Natural killer cell treated with Interleukin-12 subunit alpha and Interleukin-12 subunit beta and Interleukin-15 and Interleukin-18, amount 100 ng/mL, for 72 hours (primary cell): ENCODE results near the gene COX10. TPM values are rescaled to one million over a fixed set of nuclear protein-coding genes. Genes with fewer than 3 reads are reported as not detected.
"Not testable (repeated sequence)": the region's sequence is repeated elsewhere in the genome, so short reads cannot be mapped to it uniquely, and the experiment has no call there.

ENCODE experiments used
- ATAC-seq, 2 donors: fragments of 150-1000 bp; cut with Tn5 transposase in 1 of 2; sonication (Bioruptor Pico), chemical (Tn5 transposase) in 1 of 2; 2 replicates each; pipeline ENCODE4 v1.10.0; 2021
- DNase-seq: peaks from one replicate; pipeline ENCODE4 v3.0.0; 2022; ENCODE audit warnings: low spot score
- H3K27ac Mint-ChIP-seq, 2 donors: 1 replicate in 1 of 2; 2 replicates in 1 of 2; pipeline ENCODE4 v1.8.0; 2022; ENCODE audit warnings: mixed read lengths in 2 of 2, mild to moderate bottlenecking in 1 of 2, moderate library complexity in 1 of 2
- H3K27me3 Mint-ChIP-seq, 2 donors: 1 replicate in 1 of 2; 2 replicates in 1 of 2; pipeline ENCODE4 v1.8.0; 2022; ENCODE audit warnings: mixed read lengths in 2 of 2
- H3K36me3 Mint-ChIP-seq: one replicate; pipeline ENCODE4 v1.8.0; 2022; ENCODE audit warnings: mixed read lengths
- H3K4me1 Mint-ChIP-seq, 2 donors: 1 replicate in 1 of 2; 2 replicates in 1 of 2; pipeline ENCODE4 v1.8.0; 2022; ENCODE audit warnings: low read depth in 2 of 2, mixed read lengths in 2 of 2, mild to moderate bottlenecking in 1 of 2
- H3K4me3 Mint-ChIP-seq: one replicate; pipeline ENCODE4 v1.8.0; 2022; ENCODE audit warnings: mixed read lengths
- H3K9me3 Mint-ChIP-seq: 2 replicates; pipeline ENCODE4 v1.8.0; 2022; ENCODE audit warnings: mixed read lengths
- total RNA-seq, 2 donors: library from RNA; stranded (reverse); gene quantifications; one replicate each; pipeline ENCODE4 v1.2.3, GENCODE V29; 2022

COX10 gene
- total RNA-seq, 2 donors from 2014 or later: 22.7 to 26.4 TPM

DNA sequence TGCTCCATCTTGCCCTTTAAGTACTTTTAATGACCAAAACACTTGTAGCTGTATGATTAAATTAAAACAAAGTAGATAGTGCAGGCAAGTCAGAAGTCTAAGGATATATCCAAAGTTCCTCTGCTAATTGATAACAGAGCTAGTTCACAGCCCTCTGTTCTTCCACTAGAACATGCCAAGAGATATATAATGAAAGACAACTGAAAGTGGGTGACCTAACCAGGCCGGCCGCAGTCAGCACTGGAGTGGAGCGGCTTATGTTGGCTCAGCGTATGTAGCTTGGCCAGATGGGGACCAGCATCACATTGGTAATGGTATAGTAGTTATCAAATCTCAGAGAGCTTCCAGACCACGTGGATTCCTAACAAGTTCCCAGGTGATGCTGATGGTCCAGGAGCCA lies 115.2 kb downstream of the COX10 start:
- not testable (repeated sequence) for ATAC-seq, H3K4me3 Mint-ChIP-seq, H3K27me3 Mint-ChIP-seq, H3K4me1 Mint-ChIP-seq, H3K27ac Mint-ChIP-seq, H3K9me3 Mint-ChIP-seq, H3K36me3 Mint-ChIP-seq, DNase-seq

DNA sequence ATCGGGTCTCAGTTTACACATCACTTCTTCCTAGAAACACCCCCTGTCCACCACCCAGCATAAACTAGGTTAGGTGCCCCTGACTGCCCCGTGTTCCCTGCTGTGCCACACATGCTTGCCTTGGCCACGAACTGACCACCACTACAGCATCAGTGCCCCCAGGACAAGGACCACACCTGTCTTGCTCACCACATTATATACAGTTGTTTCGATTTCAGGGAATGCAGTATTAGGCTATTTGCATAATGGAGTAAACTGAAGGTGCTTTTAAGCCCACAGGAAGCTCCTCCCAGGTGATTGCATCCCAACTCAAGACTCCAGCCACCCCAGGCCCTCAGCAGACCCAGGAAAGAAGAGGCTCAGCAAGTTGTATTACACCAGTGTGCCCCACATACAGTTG lies 117.1 kb downstream of the COX10 start:
- DNase-seq, H3K9me3 Mint-ChIP-seq, H3K4me3 Mint-ChIP-seq, H3K27ac Mint-ChIP-seq, ATAC-seq, H3K27me3 Mint-ChIP-seq, H3K36me3 Mint-ChIP-seq: not testable (repeated sequence)
- H3K4me1 Mint-ChIP-seq: peaks cover 14 to 17% of the 10 kb centered on the region in 2 donors

DNA sequence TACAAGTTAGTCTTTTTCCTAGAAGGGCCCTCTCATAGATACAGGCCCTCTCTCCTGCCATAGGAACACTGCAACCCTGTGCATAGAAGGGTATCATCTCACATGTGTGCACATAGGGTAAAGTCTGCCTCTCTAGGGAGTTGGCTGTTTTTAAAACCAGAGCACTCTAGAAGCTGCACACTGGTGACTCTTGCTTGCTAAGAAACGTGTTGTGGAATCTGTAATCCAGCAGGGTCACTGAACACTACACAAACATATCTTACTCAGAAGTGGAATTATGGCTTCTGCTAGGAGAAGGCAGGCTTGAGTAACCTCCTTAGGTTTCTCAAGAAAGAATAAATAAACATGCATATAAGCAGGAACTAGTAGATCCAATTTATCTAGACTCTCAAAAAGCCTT lies 121.5 kb downstream of the COX10 start:
- not testable (repeated sequence) for ATAC-seq, H3K9me3 Mint-ChIP-seq, H3K4me3 Mint-ChIP-seq, DNase-seq, H3K27me3 Mint-ChIP-seq, H3K36me3 Mint-ChIP-seq
- peak overlapping the region in 1 of 2 donors; percentile 50 for H3K27ac Mint-ChIP-seq
- peaks cover 40 to 46% of the 10 kb centered on the region in 2 donors for H3K4me1 Mint-ChIP-seq

DNA sequence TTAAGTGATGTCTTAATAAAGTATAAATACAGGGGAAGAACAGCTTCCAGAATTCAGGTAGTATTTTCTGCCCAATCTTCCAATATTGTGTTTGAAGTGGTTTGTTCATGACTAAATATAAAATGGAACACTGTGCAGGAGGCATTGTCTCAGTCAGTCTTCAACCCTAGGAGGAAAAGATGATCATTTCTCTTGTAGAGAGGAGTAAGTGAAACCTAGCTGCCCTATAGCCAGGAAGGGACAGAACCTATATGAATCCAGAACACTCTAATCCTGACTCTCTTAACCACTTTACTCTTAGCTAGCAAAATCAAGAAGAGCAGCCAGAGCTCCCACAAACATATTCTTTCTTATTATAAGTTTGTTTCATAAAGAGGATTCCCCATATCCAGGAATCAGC lies 122.2 kb downstream of the COX10 start:
- DNase-seq, H3K9me3 Mint-ChIP-seq, H3K27me3 Mint-ChIP-seq, H3K36me3 Mint-ChIP-seq, ATAC-seq, H3K4me3 Mint-ChIP-seq: not testable (repeated sequence)
- peak overlapping the region; percentile 37 to 84 for H3K27ac Mint-ChIP-seq
- peaks cover 45 to 52% of the 10 kb centered on the region in 2 donors for H3K4me1 Mint-ChIP-seq

DNA sequence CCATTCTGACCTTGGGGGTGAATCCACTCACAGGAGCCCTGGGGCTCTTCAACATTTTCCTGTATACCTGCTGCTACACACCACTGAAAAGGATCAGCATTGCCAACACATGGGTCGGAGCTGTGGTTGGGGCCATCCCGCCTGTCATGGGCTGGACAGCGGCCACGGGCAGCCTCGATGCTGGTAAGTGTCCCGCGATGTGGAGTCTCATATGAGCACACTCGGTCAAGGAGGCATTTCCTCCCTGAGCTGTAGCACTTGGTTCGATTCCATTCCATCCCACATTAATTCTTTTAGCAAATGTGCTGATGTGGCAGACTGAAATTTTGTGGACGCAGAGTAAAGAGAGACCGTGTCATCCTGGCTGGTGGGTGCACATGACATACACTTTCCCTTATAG lies 122.7 kb downstream of the COX10 start:
- not testable (repeated sequence) for H3K9me3 Mint-ChIP-seq, H3K36me3 Mint-ChIP-seq, H3K27me3 Mint-ChIP-seq, ATAC-seq, DNase-seq
- Mint-ChIP-seq H3K27ac (peak overlapping the region; percentile 37 to 84), H3K4me3 (peak overlapping the region; percentile 81), H3K4me1 (peaks cover 49 to 58% of the 10 kb centered on the region in 2 donors)

DNA sequence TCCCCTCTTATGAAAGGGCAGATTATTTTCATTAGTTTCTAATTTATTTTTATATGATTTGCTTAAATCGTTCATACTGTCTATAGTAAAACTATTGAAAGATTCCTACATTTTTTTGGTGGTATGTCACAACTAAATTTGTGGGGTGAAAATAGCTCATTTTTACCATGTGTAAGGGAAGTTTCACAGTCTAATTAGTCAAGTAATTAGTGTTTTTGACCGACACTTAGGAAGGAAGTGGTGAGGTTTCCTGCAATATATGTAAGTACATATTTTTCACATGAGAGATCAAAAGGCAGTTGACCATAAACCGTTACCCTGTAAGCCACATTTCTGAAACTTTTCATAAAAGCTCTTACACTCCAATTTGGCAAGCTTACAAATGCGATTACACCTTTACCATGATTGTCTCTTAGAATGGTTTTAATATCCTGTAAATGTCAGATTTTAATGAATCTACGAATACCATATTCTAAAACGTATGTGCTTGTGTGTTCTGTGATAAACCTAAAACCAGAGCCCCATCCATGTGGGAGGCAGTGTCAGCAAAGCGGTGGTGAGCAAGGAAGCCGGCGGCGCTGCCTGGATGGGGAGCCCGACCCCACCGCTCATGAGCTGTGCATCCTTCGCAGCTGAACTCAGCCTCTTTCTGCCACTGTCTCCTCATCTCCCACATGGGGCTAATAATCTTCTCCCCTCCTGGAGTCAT lies 123.5 kb downstream of the COX10 start:
- not testable (repeated sequence) for H3K9me3 Mint-ChIP-seq, DNase-seq, H3K36me3 Mint-ChIP-seq, H3K27me3 Mint-ChIP-seq
- ATAC-seq: peak; percentile 74 to 78
- peak overlapping the region; percentile 81 for H3K4me3 Mint-ChIP-seq
- H3K4me1 Mint-ChIP-seq: peaks cover 57 to 66% of the 10 kb centered on the region in 2 donors
- H3K27ac Mint-ChIP-seq: peak overlapping the region; percentile 79 to 84

DNA sequence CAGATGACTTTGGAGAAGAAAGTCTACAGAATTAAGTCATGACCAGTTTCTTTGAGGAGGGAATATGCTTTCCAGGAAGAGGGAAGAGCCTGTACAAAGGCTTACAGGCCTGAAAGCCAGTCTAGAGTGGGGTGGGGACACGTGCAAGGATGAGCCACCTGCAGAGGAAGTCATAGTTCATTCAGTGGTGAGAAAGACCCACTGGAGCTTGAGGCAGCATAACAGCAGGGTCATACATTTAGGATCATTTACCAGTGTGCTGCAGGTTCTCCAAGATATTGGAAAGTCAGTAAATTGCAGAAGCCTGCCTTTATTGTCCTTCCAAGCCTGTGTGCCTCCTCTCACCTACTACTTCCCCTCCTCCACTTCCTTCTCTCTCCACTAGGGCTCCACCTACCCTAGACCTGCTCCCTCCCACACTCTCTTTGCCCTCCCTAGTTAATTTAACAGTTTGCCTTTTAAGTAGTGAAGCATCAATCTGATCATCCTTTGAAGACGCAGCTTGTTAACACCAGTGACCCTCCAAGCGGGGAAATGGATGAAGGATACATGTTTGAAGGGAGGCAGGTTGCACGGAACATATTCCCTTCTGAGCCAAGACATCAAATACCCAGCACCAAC lies 127.2 kb downstream of the COX10 start:
- Mint-ChIP-seq H3K9me3 (no peaks in the 10 kb centered on the region), H3K27ac (peak overlapping the region; percentile 79 to 92), H3K4me1 (peaks cover 79 to 85% of the 10 kb centered on the region in 2 donors), H3K36me3 (no peaks in the 10 kb centered on the region), H3K4me3 (peak overlapping the region; percentile 74), H3K27me3 (no peaks in the 10 kb centered on the region)
- no peak for ATAC-seq
- no peak for DNase-seq

DNA sequence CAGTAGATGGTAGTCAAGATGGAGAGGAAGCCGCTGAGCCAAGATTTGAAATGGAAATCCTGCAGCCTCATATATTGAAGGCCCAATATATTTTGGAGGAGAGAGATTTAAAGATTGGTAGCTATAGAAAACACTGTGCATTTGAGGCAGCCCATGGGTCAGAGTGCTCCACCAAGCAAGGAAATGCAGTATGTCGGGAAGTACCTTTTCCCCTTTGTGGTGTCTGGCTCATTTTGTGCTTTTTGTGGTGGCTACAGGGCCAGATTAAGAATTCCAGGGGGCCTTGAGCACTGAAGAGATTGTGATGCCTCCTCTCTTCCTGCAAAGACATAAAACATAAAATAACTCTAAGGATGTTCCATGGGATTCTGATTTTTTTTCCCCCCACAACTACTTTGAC lies 127.8 kb downstream of the COX10 start:
- ATAC-seq (no peak), DNase-seq (no peak)
- H3K36me3 Mint-ChIP-seq: no peaks in the 10 kb centered on the region
- no peaks in the 10 kb centered on the region for H3K9me3 Mint-ChIP-seq
- peak overlapping the region; percentile 74 for H3K4me3 Mint-ChIP-seq
- peaks cover 81 to 87% of the 10 kb centered on the region in 2 donors for H3K4me1 Mint-ChIP-seq
- H3K27me3 Mint-ChIP-seq: no peaks in the 10 kb centered on the region
- H3K27ac Mint-ChIP-seq: peak overlapping the region; percentile 79 to 92

DNA sequence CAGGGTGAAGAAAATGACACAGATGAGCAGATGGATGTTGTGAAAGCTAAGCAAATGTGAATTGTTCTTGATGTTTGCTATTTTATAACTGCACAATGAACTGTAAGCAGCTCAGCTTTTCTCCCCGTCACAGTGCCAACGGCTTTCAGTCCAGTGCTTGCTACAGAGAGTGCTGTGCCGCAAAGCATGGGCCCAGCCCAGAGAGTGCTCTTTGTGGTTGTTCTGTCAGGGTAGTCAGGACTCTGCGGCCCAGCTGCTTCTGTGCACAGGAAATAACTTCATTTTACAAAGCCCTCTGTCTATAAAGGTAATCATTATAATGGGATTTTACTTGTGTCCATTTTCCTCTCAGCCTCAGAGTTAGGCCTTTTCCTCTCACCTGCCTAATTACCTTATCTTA lies 128.3 kb downstream of the COX10 start:
- Mint-ChIP-seq H3K4me1 (peaks cover 83 to 88% of the 10 kb centered on the region in 2 donors), H3K36me3 (no peaks in the 10 kb centered on the region), H3K27ac (peak overlapping the region; percentile 79 to 92), H3K4me3 (peak overlapping the region; percentile 74), H3K9me3 (no peaks in the 10 kb centered on the region), H3K27me3 (no peaks in the 10 kb centered on the region)
- DNase-seq (peak; percentile 80), ATAC-seq (peak; percentile 78 to 87)

DNA sequence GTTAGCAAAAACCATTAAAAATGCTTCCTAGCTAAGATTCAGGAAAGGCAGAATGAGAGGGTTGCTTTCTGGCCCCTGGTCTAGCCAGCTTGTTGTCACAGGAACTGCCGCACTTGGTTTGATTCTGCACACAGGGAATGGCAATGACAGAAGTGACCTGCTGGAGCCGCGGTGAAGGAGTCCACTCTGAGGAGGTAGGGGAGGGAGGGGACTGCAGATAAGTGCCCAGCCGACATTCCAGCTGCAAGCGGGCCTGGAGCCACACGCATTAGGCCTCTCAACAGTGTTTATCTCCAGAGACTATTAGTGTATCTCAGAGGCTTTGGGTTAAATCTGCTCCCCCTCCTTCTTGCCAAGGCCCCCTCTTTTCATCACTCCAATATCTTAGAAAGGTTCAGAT lies 128.7 kb downstream of the COX10 start:
- H3K36me3 Mint-ChIP-seq: no peaks in the 10 kb centered on the region
- peaks cover 84 to 90% of the 10 kb centered on the region in 2 donors for H3K4me1 Mint-ChIP-seq
- DNase-seq (no peak), ATAC-seq (no peak)
- peak overlapping the region; percentile 79 to 92 for H3K27ac Mint-ChIP-seq
- H3K27me3 Mint-ChIP-seq: no peaks in the 10 kb centered on the region
- H3K4me3 Mint-ChIP-seq: peak overlapping the region; percentile 74
- H3K9me3 Mint-ChIP-seq: no peaks in the 10 kb centered on the region

DNA sequence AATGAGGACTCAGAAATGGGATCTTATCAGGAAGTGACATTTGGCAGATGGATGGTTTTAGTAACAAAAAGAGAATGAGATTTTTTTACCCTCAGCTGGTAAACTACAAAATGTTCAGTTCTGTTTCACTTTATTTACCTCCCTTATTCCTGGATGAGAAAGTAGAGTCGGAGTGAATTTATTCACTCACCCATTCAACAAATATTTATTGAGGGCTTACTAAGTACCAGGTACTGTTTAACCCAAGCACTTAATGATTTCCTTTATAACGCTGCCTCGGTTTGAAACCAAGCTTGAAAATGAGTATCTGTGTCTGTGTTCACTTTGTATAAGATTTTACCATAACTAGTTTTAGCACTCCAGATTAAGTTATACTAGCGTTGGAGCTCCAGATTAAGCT lies 129.3 kb downstream of the COX10 start:
- peaks cover 84 to 91% of the 10 kb centered on the region in 2 donors for H3K4me1 Mint-ChIP-seq
- ATAC-seq: no peak
- no peaks in the 10 kb centered on the region for H3K9me3 Mint-ChIP-seq
- no peaks in the 10 kb centered on the region for H3K27me3 Mint-ChIP-seq
- peak overlapping the region; percentile 74 for H3K4me3 Mint-ChIP-seq
- peak overlapping the region; percentile 79 to 92 for H3K27ac Mint-ChIP-seq
- no peaks in the 10 kb centered on the region for H3K36me3 Mint-ChIP-seq
- DNase-seq: no peak

DNA sequence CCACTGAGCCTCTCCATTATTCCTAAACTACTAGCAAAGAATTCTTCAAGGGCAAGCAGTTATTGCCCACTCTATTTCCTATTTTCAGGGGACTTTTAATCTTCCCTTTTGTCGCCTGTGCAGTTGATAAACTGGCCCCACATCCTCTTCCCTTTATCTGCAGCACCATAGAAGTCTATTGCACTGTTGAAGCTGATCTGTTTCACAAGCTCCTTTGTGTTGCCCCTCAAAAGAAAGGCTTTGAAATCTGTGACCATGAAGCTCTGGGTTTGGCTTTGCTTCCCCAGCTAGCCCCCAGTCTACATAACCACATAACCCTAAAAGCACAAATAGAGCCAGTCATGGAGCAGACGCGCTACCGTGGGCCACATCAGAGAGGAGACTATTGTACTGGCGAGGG lies 130.3 kb downstream of the COX10 start:
- no peaks in the 10 kb centered on the region for H3K27me3 Mint-ChIP-seq
- no peaks in the 10 kb centered on the region for H3K9me3 Mint-ChIP-seq
- peaks cover 92 to 98% of the 10 kb centered on the region in 2 donors for H3K4me1 Mint-ChIP-seq
- no peak for ATAC-seq
- no peak for DNase-seq
- H3K36me3 Mint-ChIP-seq: peaks cover 5% of the 10 kb centered on the region
- peak overlapping the region; percentile 79 to 92 for H3K27ac Mint-ChIP-seq
- H3K4me3 Mint-ChIP-seq: peak overlapping the region; percentile 74

DNA sequence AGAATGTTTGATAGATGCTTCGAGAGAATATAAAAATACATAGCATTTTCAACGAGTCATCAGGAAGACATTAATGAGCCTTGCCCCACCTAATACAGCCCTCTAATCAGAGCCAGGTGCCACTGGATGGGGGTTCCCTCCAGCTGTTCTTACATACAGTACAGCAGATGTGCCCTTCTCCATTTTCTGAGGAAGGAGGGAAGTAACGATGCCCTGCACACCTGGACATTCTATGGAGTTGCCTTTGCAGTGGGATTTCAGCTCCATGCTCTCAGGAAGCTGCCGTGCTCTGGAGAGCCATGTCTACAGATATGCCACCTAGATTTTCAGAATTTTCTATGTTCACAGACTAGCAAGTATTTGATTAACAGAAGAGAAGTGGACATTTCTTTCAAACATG lies 131.1 kb downstream of the COX10 start:
- H3K27me3 Mint-ChIP-seq: no peaks in the 10 kb centered on the region

More for the DNA sequence above, 131.1 kb downstream of the COX10 start:
- peaks cover 6% of the 10 kb centered on the region for H3K36me3 Mint-ChIP-seq
- DNase-seq: no peak
- H3K9me3 Mint-ChIP-seq: no peaks in the 10 kb centered on the region
- ATAC-seq: no peak
- H3K4me3 Mint-ChIP-seq: peak overlapping the region; percentile 77
- H3K4me1 Mint-ChIP-seq: peaks cover 95 to 100% of the 10 kb centered on the region in 2 donors
- H3K27ac Mint-ChIP-seq: peak overlapping the region; percentile 89 to 93
